K562 (cell line): ENCODE data around the gene HSPA1L. TPM values are rescaled to one million over a fixed set of nuclear protein-coding genes. Genes with fewer than 3 reads are reported as not detected.

Experiments used
- BACH1 ChIP-seq: fragments of 200-800 bp; sonication (Bioruptor generic); IDR thresholded peaks from 2 replicates; pipeline ENCODE4 v1.6.1; 2016; ENCODE audit warnings: missing genetic modification characterization, missing compliant biosample characterization
- BCL6 ChIP-seq: fragments of 250-450 bp; sonication (Bioruptor Pico); IDR thresholded peaks from 2 replicates; pipeline ENCODE4 v1.4.0; 2020
- BRD9 ChIP-seq: fragments of 450-650 bp; IDR thresholded peaks from 2 replicates; pipeline ENCODE4 v1.6.1; 2018; ENCODE audit warnings: low read depth; ENCODE audit not compliant: partially characterized antibody
- CBFA2T3 ChIP-seq: fragments of 450-650 bp; IDR thresholded peaks from 2 replicates; pipeline ENCODE4 v1.6.1; 2017
- CBX3 ChIP-seq, 2 experiments: IDR thresholded peaks; 1 replicate in 1 of 2; 2 replicates in 1 of 2; pipeline ENCODE4 v1.6.1; 2012; ENCODE audit warnings: inconsistent platforms in 2 of 2, low read length in 2 of 2, borderline replicate concordance in 1 of 2, control low read depth in 1 of 2
- CEBPB ChIP-seq: fragments of 450-650 bp; IDR thresholded peaks from 2 replicates; pipeline ENCODE4 v1.6.1; 2016; ENCODE audit warnings: missing genetic modification characterization, missing compliant biosample characterization
- CHD2 ChIP-seq: IDR thresholded peaks from 2 replicates; pipeline ENCODE4 v1.6.1; 2011; ENCODE audit warnings: low read depth, low read length
- CREB1 ChIP-seq, 2 experiments: sonication (generic) in 1 of 2; formaldehyde crosslinking in 1 of 2; IDR thresholded peaks; 2 replicates each; pipeline versions ENCODE4 v1.6.1 to v1.8.0; 2012 to 2022; ENCODE audit warnings: inconsistent platforms in 1 of 2, mild to moderate bottlenecking in 1 of 2, missing genetic modification reagents in 1 of 2, moderate library complexity in 1 of 2
- E2F6 ChIP-seq, 2 experiments: IDR thresholded peaks; 2 replicates each; pipeline ENCODE4 v1.6.1; 2011; ENCODE audit warnings: borderline replicate concordance in 1 of 2, control low read depth in 1 of 2, low read depth in 1 of 2, low read length in 1 of 2, mild to moderate bottlenecking in 1 of 2, mixed read lengths in 1 of 2, moderate library complexity in 1 of 2; ENCODE audit not compliant: insufficient read depth in 1 of 2, insufficient read length in 1 of 2, poor library complexity in 1 of 2, severe bottlenecking in 1 of 2; ENCODE audit errors: extremely low read depth in 1 of 2
- EZH2 ChIP-seq: IDR thresholded peaks from 2 replicates; pipeline ENCODE4 v1.6.1; 2012; ENCODE audit warnings: low read depth, mild to moderate bottlenecking, inconsistent platforms, low read length, borderline replicate concordance
- FOXK2 ChIP-seq, 2 experiments: fragments of 450-650 bp; IDR thresholded peaks in 1 of 2; conservative IDR thresholded peaks in 1 of 2; 2 replicates each; pipeline ENCODE4 v1.6.1; 2016; ENCODE audit warnings: low read depth in 2 of 2, mild to moderate bottlenecking in 1 of 2
- IRF2 ChIP-seq: sonication (generic); formaldehyde crosslinking; IDR thresholded peaks from 2 replicates; pipeline ENCODE4 v1.8.1; 2022; ENCODE audit warnings: mild to moderate bottlenecking, missing genetic modification reagents
- KHSRP ChIP-seq: fragments of 450-650 bp; IDR thresholded peaks from 2 replicates; pipeline ENCODE4 v1.6.1; 2017
- MED1 ChIP-seq: sonication (generic); formaldehyde crosslinking; IDR thresholded peaks from 2 replicates; pipeline ENCODE4 v1.8.1; 2023; ENCODE audit warnings: missing genetic modification reagents, borderline replicate concordance
- NBN ChIP-seq: fragments of 450-650 bp; IDR thresholded peaks from 2 replicates; pipeline ENCODE4 v1.6.1; 2016; ENCODE audit warnings: low read depth, mild to moderate bottlenecking
- PHF21A ChIP-seq: fragments of 450-650 bp; IDR thresholded peaks from 2 replicates; pipeline ENCODE4 v1.6.1; 2017; ENCODE audit warnings: low read depth, borderline replicate concordance
- SIN3B ChIP-seq: fragments of 450-650 bp; IDR thresholded peaks from 2 replicates; pipeline ENCODE4 v1.6.1; 2017; ENCODE audit warnings: low read depth, mild to moderate bottlenecking, moderate library complexity
- SMARCE1 ChIP-seq: fragments of 450-650 bp; IDR thresholded peaks from 2 replicates; pipeline ENCODE4 v1.7.1; 2016; ENCODE audit warnings: mild to moderate bottlenecking
- SNIP1 ChIP-seq: fragments of 450-650 bp; IDR thresholded peaks from 2 replicates; pipeline ENCODE4 v1.7.1; 2017; ENCODE audit warnings: low read depth, mild to moderate bottlenecking
- SOX6 ChIP-seq: fragments of 450-650 bp; IDR thresholded peaks from 2 replicates; pipeline ENCODE4 v1.6.1; 2014; ENCODE audit warnings: mild to moderate bottlenecking
- TGIF2 ChIP-seq: sonication (generic); formaldehyde crosslinking; IDR thresholded peaks from 2 replicates; pipeline ENCODE4 v1.8.1; 2022; ENCODE audit warnings: mild to moderate bottlenecking, missing genetic modification reagents, moderate library complexity
- XRCC4 ChIP-seq: IDR thresholded peaks from one replicate; pipeline ENCODE4 v1.6.1; 2011; ENCODE audit not compliant: insufficient read depth, insufficient read length; ENCODE audit errors: extremely low read depth
- ZBTB8A ChIP-seq: fragments of 450-650 bp; IDR thresholded peaks from 2 replicates; pipeline ENCODE4 v1.6.1; 2018; ENCODE audit warnings: mild to moderate bottlenecking, moderate library complexity; ENCODE audit not compliant: partially characterized antibody
- ZEB2 ChIP-seq: fragments of 450-650 bp; IDR thresholded peaks from 2 replicates; pipeline ENCODE4 v1.6.1; 2016
- ZNF12 ChIP-seq: sonication (generic); formaldehyde crosslinking; IDR thresholded peaks from 2 replicates; pipeline ENCODE4 v1.4.0; 2020; ENCODE audit warnings: mild to moderate bottlenecking, missing genetic modification reagents
- ZNF586 ChIP-seq: fragments of 450-650 bp; formaldehyde crosslinking; conservative IDR thresholded peaks from 2 replicates; pipeline ENCODE4 v1.4.0; 2020; ENCODE audit warnings: mild to moderate bottlenecking, moderate library complexity
- polyA plus RNA-seq, 8 experiments: library from polyadenylated mRNA; depleted of rRNA in 4 of 8; stranded (reverse) in 5 of 8; unstranded in 3 of 8; fragments of >200 nt; fragmentation: Nextera tagmentation in 2 of 8; fragmentation: Illumina TruSeq in 1 of 8; extraction: Ambion mirVana in 2 of 8; extraction: Trizol in 1 of 8; gene quantifications; 2 replicates each; pipeline versions ENCODE4 v1.2.1 to v1.2.3, GENCODE V29; 2011 to 2014; ENCODE audit warnings: inconsistent platforms in 1 of 8, missing spikeins in 1 of 8
- total RNA-seq, 7 experiments: library from RNA; depleted of rRNA in 6 of 7; stranded (reverse); fragments of >200 nt in 6 of 7; fragmentation: Illumina TruSeq in 2 of 7; extraction: Trizol in 2 of 7; gene quantifications; 2 replicates each; pipeline versions ENCODE4 v1.2.1 to v1.2.3, GENCODE V29; 2011 to 2021; ENCODE audit warnings: low replicate concordance in 1 of 7
- TF ChIP-seq, protein P1 (sequence below): sonication (generic); formaldehyde crosslinking; IDR thresholded peaks from 2 replicates; pipeline ENCODE4 v1.8.0; 2022; ENCODE audit warnings: mild to moderate bottlenecking, missing genetic modification reagents
- TF ChIP-seq, protein P2 (sequence below): fragments of 450-650 bp; IDR thresholded peaks from 2 replicates; pipeline ENCODE4 v1.7.0; 2016; ENCODE audit warnings: borderline replicate concordance

Gene HSPA1L
- total and polyA plus RNA-seq, 9 of the 15 experiments (the other 6 are each of a cell fraction or from before 2014, with no cell fraction given): 0.14 to 2.1 (median 1.3) TPM

DNA sequence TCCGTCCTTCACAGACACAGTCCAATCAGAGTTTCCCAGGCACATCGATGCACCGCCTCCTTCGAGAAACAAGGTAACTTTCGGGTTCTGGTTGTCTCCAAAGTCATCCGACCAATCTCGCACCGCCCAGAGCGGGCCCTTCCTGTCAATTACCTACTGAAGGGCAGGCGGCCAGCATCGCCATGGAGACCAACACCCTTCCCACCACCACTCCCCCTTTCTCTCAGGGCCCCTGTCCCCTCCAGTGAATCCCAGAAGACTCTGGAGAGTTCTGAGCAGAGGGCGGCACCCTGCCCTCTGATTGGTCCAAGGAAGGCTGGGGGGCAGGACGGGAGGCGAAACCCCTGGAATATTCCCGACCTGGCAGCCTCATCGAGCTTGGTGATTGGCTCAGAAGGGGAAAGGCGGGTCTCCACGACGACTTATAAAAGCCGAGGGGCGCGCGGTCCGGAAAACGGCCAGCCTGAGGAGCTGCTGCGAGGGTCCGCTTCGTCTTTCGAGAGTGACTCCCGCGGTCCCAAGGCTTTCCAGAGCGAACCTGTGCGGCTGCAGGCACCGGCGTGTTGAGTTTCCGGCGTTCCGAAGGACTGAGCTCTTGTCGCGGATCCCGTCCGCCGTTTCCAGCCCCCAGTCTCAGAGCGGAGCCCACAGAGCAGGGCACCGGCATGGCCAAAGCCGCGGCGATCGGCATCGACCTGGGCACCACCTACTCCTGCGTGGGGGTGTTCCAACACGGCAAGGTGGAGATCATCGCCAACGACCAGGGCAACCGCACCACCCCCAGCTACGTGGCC lies 12.4 kb upstream of the HSPA1L start, which contains the start of gene HSPA1B (continued):
- TF ChIP-seq KHSRP (no peak), ZNF586 (0 out of 2 replicates have a peak, but pooled peaks have one; percentile 55), BCL6 (no peak), EZH2 (no peak), CBX3 (IDR thresholded peaks at IDR 0.05; ENCODE audit: borderline replicate concordance in 1 of 2, low read length in 2 of 2) (peak in 1 of 2 experiments; percentile 78; a peak in 1 of 3 replicates), IRF2 (no peak), E2F6 (IDR thresholded peaks at IDR 0.05; ENCODE audit: borderline replicate concordance in 1 of 2, extremely low read depth in 1 of 2, insufficient read depth in 1 of 2, insufficient read length in 1 of 2, low read depth in 1 of 2, low read length in 1 of 2, poor library complexity in 1 of 2, severe bottlenecking in 1 of 2) (peak; percentile 21 to 80), ZNF12 (0 out of 2 replicates have a peak, but pooled peaks have one; percentile 78), ZBTB8A (no peak), CBFA2T3 (no peak), SOX6 (no peak), CEBPB (no peak), PHF21A (no peak), BACH1 (tag) (no peak; the same call in 1 of the 2 replicates), ZEB2 (no peak), CREB1 (IDR thresholded peaks at IDR 0.05) (peak; percentile 63), CREB1 (CRISPR knock-in tag; IDR thresholded peaks at IDR 0.05) (peak; percentile 58; the same call in 1 of the 2 replicates), BRD9 (no peak), CHD2 (peak; percentile 25), NBN (no peak), XRCC4 (no peak), SMARCE1 (no peak), TGIF2 (peak; percentile 90; the same call in 1 of the 2 replicates), MED1 (CRISPR knock-in tag) (no peak), SIN3B (no peak), FOXK2 (conservative IDR thresholded peaks at IDR 0.05 in 1 of 2, IDR thresholded peaks at IDR 0.05 in 1 of 2; ENCODE audit: low read depth in 2 of 2) (no peak), SNIP1 (no peak)
- TF ChIP-seq, protein P1, sequence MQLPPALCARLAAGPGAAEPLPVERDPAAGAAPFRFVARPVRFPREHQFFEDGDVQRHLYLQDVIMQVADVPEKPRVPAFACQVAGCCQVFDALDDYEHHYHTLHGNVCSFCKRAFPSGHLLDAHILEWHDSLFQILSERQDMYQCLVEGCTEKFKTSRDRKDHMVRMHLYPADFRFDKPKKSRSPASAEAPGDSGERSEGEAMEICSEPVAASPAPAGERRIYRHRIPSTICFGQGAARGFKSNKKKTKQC (CRISPR knock-in tag): peak; percentile 88
- TF ChIP-seq, protein P2, sequence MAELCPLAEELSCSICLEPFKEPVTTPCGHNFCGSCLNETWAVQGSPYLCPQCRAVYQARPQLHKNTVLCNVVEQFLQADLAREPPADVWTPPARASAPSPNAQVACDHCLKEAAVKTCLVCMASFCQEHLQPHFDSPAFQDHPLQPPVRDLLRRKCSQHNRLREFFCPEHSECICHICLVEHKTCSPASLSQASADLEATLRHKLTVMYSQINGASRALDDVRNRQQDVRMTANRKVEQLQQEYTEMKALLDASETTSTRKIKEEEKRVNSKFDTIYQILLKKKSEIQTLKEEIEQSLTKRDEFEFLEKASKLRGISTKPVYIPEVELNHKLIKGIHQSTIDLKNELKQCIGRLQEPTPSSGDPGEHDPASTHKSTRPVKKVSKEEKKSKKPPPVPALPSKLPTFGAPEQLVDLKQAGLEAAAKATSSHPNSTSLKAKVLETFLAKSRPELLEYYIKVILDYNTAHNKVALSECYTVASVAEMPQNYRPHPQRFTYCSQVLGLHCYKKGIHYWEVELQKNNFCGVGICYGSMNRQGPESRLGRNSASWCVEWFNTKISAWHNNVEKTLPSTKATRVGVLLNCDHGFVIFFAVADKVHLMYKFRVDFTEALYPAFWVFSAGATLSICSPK: no peak
